CD8-positive, alpha-beta memory T cell (primary cell): ENCODE data around the gene HP1BP3. TPM values are rescaled to one million over a fixed set of nuclear protein-coding genes. Genes with fewer than 3 reads are reported as not detected.

Experiments used
- CTCF ChIA-PET: fragments of 350-600 bp; sonication (Branson Sonifier 250); formaldehyde crosslinking; loops from one replicate; lab custom pipeline; 2021; ENCODE audit warnings: antibody characterized with exemption; lab: Charles Lee
- POLR2A ChIA-PET: fragments of 350-600 bp; sonication (Branson Sonifier 250); formaldehyde crosslinking; loops from one replicate; lab custom pipeline; 2021; ENCODE audit warnings: antibody characterized with exemption; lab: Charles Lee
- DNase-seq, 5 donors: peaks; one replicate each; pipeline versions ENCODE4 v3.0.0 to v3.0.0-alpha.2; 2020 to 2022; ENCODE audit warnings: mixed read lengths in 1 of 5
- H3K27ac ChIP-seq: one replicate; pipeline ENCODE4 v1.7.0; 2013; ENCODE audit warnings: low read depth, mild to moderate bottlenecking, low read length, moderate library complexity
- H3K27me3 ChIP-seq: 2 replicates; pipeline ENCODE4 v1.7.0; 2013; ENCODE audit warnings: low read length, mild to moderate bottlenecking; ENCODE audit not compliant: insufficient read depth, poor library complexity, severe bottlenecking
- H3K36me3 ChIP-seq: 2 replicates; pipeline ENCODE4 v1.7.0; 2013; ENCODE audit warnings: mild to moderate bottlenecking, low read length, moderate library complexity; ENCODE audit not compliant: insufficient read depth
- H3K4me1 ChIP-seq: 2 replicates; pipeline ENCODE4 v1.7.0; 2013; ENCODE audit warnings: mild to moderate bottlenecking, low read length, moderate library complexity; ENCODE audit not compliant: insufficient read depth
- H3K4me3 ChIP-seq: 2 replicates; pipeline ENCODE4 v1.7.0; 2013; ENCODE audit warnings: mild to moderate bottlenecking, low read length
- H3K9me3 ChIP-seq: 2 replicates; pipeline ENCODE4 v1.7.0; 2013; ENCODE audit warnings: mild to moderate bottlenecking, low read length
- H3K27ac Mint-ChIP-seq, 8 donors: one replicate each; pipeline ENCODE4 v1.8.0; 2020 to 2021; ENCODE audit warnings: mixed read lengths in 8 of 8, mild to moderate bottlenecking in 6 of 8, inconsistent platforms in 3 of 8, moderate library complexity in 3 of 8
- H3K27me3 Mint-ChIP-seq, 2 donors: one replicate each; pipeline ENCODE4 v1.8.0; 2020 to 2021; ENCODE audit warnings: mixed read lengths in 2 of 2, mild to moderate bottlenecking in 1 of 2, moderate library complexity in 1 of 2
- H3K36me3 Mint-ChIP-seq, 3 donors: one replicate each; pipeline ENCODE4 v1.8.0; 2020 to 2021; ENCODE audit warnings: mixed read lengths in 3 of 3, inconsistent platforms in 1 of 3, mild to moderate bottlenecking in 1 of 3
- H3K4me1 Mint-ChIP-seq, 3 donors: one replicate each; pipeline ENCODE4 v1.8.0; 2020 to 2021; ENCODE audit warnings: mixed read lengths in 3 of 3, inconsistent platforms in 1 of 3, mild to moderate bottlenecking in 1 of 3
- H3K4me3 Mint-ChIP-seq, 7 donors: one replicate each; pipeline ENCODE4 v1.8.0; 2020 to 2021; ENCODE audit warnings: mixed read lengths in 7 of 7, mild to moderate bottlenecking in 6 of 7, moderate library complexity in 4 of 7, inconsistent platforms in 2 of 7
- H3K9me3 Mint-ChIP-seq, 5 donors: one replicate each; pipeline ENCODE4 v1.8.0; 2020 to 2022; ENCODE audit warnings: mixed read lengths in 5 of 5, mild to moderate bottlenecking in 3 of 5, moderate library complexity in 2 of 5, inconsistent platforms in 1 of 5
- polyA plus RNA-seq: library from polyadenylated mRNA; unstranded; fragments of 300-500 nt; fragmentation: Illumina TruSeq; gene quantifications from one replicate; pipeline ENCODE4 v1.2.3, GENCODE V29; 2021
- total RNA-seq, 2 experiments: library from RNA; stranded (reverse); gene quantifications; one replicate each; pipeline ENCODE4 v1.2.3, GENCODE V29; 2021

HP1BP3 gene
- total and polyA plus RNA-seq, 3 experiments from 2014 or later = 155 to 221 (median 166) TPM

DNA sequence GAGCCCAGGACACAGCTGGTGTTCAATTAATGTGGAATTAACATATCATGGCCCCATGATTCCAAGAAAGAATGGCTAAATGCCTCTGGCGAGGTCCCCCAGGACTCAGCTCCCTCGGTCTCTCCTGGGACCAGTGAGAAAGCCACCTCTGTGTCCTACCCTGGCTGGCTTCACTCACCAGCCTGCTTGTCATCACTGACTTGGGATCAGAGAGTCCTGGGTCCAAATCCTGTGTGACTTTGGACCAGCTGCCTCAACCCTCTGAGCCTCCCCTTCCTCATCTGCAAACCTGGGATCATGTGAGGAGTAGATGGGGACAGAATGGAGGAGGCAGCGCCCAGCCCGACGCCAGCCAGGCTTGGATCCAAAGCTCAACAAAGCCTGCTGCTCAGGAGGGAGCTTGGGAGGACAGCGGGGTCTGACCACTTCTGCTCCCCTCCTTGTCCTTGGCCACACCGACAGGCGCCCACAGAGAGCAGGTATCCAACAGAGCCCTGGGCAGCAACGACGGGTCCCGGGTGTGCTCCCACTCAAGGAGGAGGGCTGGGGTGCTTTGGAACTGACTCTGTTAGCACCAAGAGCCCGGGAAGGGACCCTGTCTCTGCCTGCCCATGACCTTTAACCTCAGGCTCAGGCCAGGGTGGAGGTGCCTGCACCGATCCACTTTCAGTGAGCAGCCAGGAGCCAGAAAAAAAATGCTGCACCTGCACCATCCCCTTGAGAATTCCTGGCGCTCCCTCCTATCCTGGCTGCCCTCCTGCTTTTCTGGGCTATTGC is 57.8 kb downstream of the HP1BP3 start:
- Mint-ChIP-seq H3K27ac (peak overlapping the region in 1 of 8 donors; percentile 20), H3K36me3 (no peaks in the 10 kb centered on the region), H3K4me3 (peak overlapping the region in 1 of 7 donors; percentile 30), H3K4me1 (peaks cover 14 to 39% (median 21%) of the 10 kb centered on the region in 3 donors), H3K27me3 (peaks cover 0 to 11% of the 10 kb centered on the region in 2 donors), H3K9me3 (no peaks in the 10 kb centered on the region)
- Histone ChIP-seq H3K27ac (no peak overlapping the region), H3K36me3 (no peaks in the 10 kb centered on the region), H3K9me3 (no peaks in the 10 kb centered on the region), H3K27me3 (peaks cover 8% of the 10 kb centered on the region), H3K4me1 (peaks cover 17% of the 10 kb centered on the region), H3K4me3 (no peak overlapping the region)
- DNase-seq = peak in 1 of 5 donors; percentile 25
- POLR2A ChIA-PET = no interaction called here
- CTCF ChIA-PET = interaction anchor here (2.0 kb wide), 1 partner anchor 32 kb away, joined by 5 read pairs; no protein-coding TSS in a partner anchor

DNA sequence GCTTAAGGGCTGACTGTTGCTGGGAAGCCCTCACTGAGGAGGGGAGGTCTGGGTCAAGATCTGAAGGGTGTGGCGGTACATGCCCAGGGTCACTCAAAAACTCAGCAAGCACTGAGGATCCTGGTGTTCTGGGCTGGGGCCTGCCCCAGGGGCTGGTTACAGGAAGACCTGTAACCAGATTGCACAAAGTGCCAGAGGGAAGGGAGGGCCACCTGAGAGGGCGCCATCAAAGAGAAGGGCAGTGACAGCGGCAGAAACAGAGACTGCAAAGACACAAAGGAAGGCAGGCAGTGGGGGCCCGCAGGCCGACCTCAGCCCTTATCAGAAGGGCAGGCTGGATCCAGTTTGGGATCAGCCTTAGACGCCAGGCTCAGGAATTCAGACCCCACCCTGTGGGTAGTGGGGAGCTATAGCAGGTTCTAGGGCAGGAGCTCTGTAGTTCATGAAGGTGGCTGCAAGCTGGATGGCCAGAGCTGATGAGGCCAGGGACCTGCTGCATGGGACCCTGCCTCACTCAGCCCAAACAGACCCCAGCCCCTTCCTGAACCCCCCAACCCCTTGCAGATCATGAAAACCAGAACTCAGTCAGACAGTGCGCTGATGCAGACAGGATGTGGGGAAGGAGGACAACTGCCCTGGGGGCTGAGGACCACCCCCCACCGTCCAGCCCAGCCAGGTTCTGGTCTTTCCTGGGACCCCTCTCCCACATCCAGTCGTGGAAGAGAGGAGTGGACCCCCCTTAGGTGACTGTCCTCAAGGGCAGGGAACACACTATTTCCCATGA is 58.5 kb downstream of the HP1BP3 start:
- Histone ChIP-seq H3K27ac (no peak overlapping the region), H3K36me3 (no peaks in the 10 kb centered on the region), H3K4me3 (no peak overlapping the region), H3K4me1 (peaks cover 14% of the 10 kb centered on the region), H3K27me3 (peaks cover 8% of the 10 kb centered on the region), H3K9me3 (no peaks in the 10 kb centered on the region)
- peaks cover 14 to 32% (median 16%) of the 10 kb centered on the region in 3 donors for H3K4me1 Mint-ChIP-seq
- peak in 1 of 5 donors; percentile 18 for DNase-seq
- no peaks in the 10 kb centered on the region for H3K9me3 Mint-ChIP-seq
- H3K27me3 Mint-ChIP-seq = peaks cover 0 to 11% of the 10 kb centered on the region in 2 donors
- no peaks in the 10 kb centered on the region for H3K36me3 Mint-ChIP-seq
- CTCF ChIA-PET = interaction anchor here (1.2 to 2.0 kb wide), 2 partner anchors 32 to 466 kb away, joined by 3 to 5 read pairs; no protein-coding TSS in a partner anchor
- H3K4me3 Mint-ChIP-seq = peak overlapping the region in 1 of 7 donors; percentile 36
- POLR2A ChIA-PET = no interaction called here
- H3K27ac Mint-ChIP-seq = peak overlapping the region in 1 of 8 donors; percentile 25

DNA sequence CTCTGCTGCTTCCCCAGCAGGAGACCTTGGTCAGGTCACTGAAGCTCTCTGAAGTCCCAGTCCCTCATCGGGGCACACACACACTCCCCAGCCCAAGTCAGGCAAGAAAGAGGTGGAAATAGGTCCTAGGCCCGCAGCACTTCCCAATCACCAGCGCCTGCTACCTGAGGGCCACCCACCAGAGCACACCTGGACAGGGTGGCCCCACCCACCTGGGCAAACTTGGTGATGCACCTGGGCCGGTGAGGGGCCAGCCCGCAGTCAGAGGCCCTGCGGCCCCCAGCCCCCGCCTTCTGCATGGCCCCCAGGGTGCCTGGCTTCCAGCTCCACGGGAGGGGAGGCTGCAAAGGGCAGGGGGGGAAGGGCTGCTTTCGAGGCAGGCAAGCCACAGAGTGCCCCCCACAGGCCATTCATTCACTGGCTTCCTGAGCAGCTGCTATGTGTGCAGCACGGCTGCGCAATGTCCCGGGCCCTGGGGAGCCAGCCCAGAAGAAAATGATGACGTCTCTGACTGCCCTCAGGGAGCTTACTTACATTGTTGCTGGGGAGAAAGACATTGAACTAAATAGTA is 59.3 kb downstream of the HP1BP3 start:
- peaks cover 8% of the 10 kb centered on the region for H3K27me3 ChIP-seq
- Mint-ChIP-seq H3K4me3 (peak overlapping the region in 1 of 7 donors; percentile 36), H3K9me3 (no peaks in the 10 kb centered on the region), H3K27ac (peak overlapping the region in 2 of 8 donors; percentile 25 to 92), H3K4me1 (peaks cover 9 to 25% (median 9%) of the 10 kb centered on the region in 3 donors), H3K27me3 (peaks cover 0 to 6% of the 10 kb centered on the region in 2 donors), H3K36me3 (no peaks in the 10 kb centered on the region)
- DNase-seq = peak in 1 of 5 donors; percentile 35
- ChIA-PET POLR2A (no interaction called here), CTCF (interaction anchor here (1.2 to 2.0 kb wide), 2 partner anchors 31 to 467 kb away, joined by 3 to 5 read pairs; no protein-coding TSS in a partner anchor)
- H3K4me3 ChIP-seq = no peak overlapping the region
- H3K4me1 ChIP-seq = peaks cover 7% of the 10 kb centered on the region
- H3K27ac ChIP-seq = no peak overlapping the region
- H3K9me3 ChIP-seq = no peaks in the 10 kb centered on the region
- no peaks in the 10 kb centered on the region for H3K36me3 ChIP-seq

DNA sequence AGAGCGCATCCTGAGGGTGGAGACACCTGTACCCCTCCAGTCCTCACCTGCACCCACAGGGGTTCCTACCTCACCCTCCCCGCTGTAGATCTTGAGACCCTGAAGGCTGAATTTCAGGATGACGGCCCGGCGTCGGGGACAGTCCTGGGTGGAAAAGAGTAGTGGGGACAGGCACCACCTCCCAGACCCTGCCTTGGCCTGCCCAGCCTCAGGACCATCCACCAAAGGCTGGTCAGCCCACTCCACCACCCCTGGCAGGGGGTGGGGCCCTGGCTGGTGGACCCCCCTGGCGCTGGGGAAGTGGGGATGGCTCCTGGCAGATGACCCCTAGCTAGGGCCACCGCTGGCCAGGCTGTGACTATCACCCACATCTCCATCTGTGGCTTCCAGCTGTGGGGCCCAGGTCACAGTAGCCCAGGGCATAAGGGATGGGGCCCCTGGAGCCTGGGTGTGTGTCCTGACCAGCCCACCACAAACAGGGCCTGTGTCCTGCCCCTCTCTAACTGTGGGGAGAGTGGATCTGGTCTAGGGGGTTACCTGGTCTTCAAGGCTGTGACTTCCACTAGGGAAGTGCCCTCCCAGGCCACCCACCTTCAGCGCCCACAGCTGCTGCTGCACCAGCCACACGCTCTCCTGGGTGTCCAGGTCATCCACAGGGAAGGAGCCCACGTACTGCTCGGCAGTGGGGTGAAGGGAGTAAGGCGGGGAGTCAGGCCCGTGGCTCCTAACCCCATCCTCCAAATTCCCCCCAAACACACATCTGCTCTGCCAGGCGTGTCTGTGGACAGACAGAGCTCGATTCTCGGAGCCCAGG is 60.0 kb downstream of the HP1BP3 start:
- H3K9me3 ChIP-seq = no peaks in the 10 kb centered on the region
- ChIA-PET CTCF (interaction anchor here (1.2 to 2.0 kb wide), 2 partner anchors 30 to 468 kb away, joined by 3 to 5 read pairs; no protein-coding TSS in a partner anchor), POLR2A (no interaction called here)
- Mint-ChIP-seq H3K36me3 (no peaks in the 10 kb centered on the region), H3K9me3 (no peaks in the 10 kb centered on the region), H3K27ac (peak overlapping the region in 1 of 8 donors; percentile 92), H3K27me3 (peaks cover 0 to 5% of the 10 kb centered on the region in 2 donors), H3K4me1 (peaks cover 4 to 18% (median 6%) of the 10 kb centered on the region in 3 donors), H3K4me3 (peak overlapping the region in 1 of 7 donors; percentile 34)
- H3K27ac ChIP-seq = no peak overlapping the region
- H3K4me1 ChIP-seq = no peaks in the 10 kb centered on the region
- H3K4me3 ChIP-seq = no peak overlapping the region
- DNase-seq = peak in 1 of 5 donors; percentile 38
- peaks cover 8% of the 10 kb centered on the region for H3K27me3 ChIP-seq
- no peaks in the 10 kb centered on the region for H3K36me3 ChIP-seq

DNA sequence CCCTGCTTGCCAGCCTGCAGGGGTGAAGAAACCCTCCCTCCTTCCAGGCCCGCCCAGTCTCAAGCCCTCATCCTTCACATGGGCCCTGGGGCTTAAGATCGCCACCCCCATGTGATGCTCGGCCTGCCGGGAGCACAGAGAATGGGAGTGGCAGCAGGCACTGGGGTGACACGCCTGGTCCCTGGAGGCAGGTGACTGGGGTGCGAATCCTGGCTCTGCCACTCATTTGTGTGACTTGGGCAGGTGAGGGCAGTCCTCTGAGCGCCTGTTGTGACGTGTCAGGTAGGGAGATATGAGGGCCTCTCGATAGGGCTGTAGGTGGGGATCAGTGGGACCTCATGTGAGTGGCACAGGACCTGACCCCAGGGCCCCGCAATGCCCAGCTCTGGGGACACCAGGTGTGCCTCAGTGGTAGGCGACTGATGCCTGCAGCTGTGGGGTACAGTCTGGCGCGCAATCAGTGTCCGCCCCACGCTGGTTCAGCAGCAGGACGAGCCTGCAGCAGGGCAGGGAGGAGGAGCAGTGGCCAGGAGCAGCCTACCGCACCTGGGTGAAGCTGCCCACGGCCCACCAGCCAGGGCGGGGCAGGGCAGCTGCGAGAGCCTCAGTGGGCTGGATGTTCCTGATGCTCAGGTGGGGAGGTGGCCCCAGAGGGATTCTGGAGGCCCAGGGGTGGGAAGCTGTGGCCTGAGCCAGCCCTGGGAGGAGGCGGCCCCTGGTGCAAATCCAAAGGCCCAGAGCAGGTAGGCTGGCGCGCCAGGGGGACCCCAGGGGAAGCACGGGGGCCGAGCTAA is 60.8 kb downstream of the HP1BP3 start:
- H3K4me3 Mint-ChIP-seq = no peak overlapping the region
- peaks cover 4 to 16% (median 5%) of the 10 kb centered on the region in 3 donors for H3K4me1 Mint-ChIP-seq
- POLR2A ChIA-PET = no interaction called here
- H3K4me1 ChIP-seq = no peaks in the 10 kb centered on the region
- CTCF ChIA-PET = no interaction called here
- H3K9me3 Mint-ChIP-seq = no peaks in the 10 kb centered on the region
- no peaks in the 10 kb centered on the region for H3K9me3 ChIP-seq
- peak in 1 of 5 donors; percentile 29 for DNase-seq
- no peaks in the 10 kb centered on the region for H3K36me3 ChIP-seq
- no peak overlapping the region for H3K4me3 ChIP-seq
- peaks cover 7% of the 10 kb centered on the region for H3K27me3 ChIP-seq
- no peaks in the 10 kb centered on the region for H3K36me3 Mint-ChIP-seq
- H3K27me3 Mint-ChIP-seq = peaks cover 0 to 5% of the 10 kb centered on the region in 2 donors
- no peak overlapping the region for H3K27ac Mint-ChIP-seq
- no peak overlapping the region for H3K27ac ChIP-seq

DNA sequence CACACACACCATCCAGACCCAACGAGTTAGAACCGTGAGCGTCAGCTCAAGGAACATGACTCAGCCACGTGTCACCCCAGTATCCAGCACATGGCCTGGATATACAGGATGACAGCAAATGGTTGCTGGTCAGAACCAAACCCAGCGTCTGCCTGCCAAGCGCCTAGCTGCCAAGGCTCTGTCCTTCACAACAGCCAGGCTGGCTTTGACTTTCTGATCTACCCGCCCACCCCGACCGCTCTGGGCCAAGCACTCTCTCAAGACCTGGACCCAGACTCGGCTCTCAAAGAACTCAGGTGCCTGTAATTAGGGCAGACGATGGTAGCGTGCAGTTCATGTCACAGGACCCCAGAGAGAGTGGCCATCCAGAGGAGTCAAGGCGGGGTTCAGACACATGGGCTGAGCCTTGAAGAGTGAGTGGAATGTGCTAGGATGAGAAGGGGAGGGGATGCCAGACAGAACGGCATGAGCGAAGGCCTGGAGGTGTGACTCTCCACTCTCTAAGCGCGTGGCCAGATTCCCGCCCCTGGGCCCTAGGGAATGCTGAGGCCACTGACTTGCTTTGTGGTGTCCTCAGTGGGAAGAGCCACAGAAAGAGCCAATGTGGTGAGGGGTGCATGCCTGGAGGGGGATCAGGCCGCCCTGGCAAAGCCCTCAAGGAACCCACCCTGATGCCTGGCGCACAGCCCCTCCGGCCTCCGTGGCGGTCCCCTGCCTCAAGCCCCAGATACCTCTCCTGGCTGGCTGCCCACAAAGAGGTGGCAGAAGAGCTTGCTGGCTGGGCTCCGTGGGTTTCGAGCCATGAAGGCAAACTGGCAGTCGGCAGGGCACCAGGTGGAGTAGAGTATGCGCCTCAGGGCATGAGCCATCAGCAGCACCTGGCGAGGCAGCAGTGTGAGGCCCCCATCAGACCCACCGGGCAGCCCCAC is 61.7 kb downstream of the HP1BP3 start:
- no peak overlapping the region for H3K4me3 Mint-ChIP-seq
- Histone ChIP-seq H3K27ac (no peak overlapping the region), H3K4me1 (no peaks in the 10 kb centered on the region), H3K9me3 (no peaks in the 10 kb centered on the region), H3K36me3 (no peaks in the 10 kb centered on the region), H3K4me3 (no peak overlapping the region), H3K27me3 (no peaks in the 10 kb centered on the region)
- ChIA-PET CTCF (interaction anchor here (1.2 kb wide), 1 partner anchor 29 kb away, joined by 4 read pairs; no protein-coding TSS in a partner anchor), POLR2A (no interaction called here)
- H3K4me1 Mint-ChIP-seq = peaks cover 4 to 8% (median 4%) of the 10 kb centered on the region in 3 donors
- peaks cover 0 to 5% of the 10 kb centered on the region in 2 donors for H3K27me3 Mint-ChIP-seq
- DNase-seq = peak in 1 of 5 donors; percentile 39
- H3K9me3 Mint-ChIP-seq = no peaks in the 10 kb centered on the region
- no peak overlapping the region for H3K27ac Mint-ChIP-seq
- no peaks in the 10 kb centered on the region for H3K36me3 Mint-ChIP-seq
